ENCODE measurements around the gene KRT76.

The KRT76 gene

DNA sequence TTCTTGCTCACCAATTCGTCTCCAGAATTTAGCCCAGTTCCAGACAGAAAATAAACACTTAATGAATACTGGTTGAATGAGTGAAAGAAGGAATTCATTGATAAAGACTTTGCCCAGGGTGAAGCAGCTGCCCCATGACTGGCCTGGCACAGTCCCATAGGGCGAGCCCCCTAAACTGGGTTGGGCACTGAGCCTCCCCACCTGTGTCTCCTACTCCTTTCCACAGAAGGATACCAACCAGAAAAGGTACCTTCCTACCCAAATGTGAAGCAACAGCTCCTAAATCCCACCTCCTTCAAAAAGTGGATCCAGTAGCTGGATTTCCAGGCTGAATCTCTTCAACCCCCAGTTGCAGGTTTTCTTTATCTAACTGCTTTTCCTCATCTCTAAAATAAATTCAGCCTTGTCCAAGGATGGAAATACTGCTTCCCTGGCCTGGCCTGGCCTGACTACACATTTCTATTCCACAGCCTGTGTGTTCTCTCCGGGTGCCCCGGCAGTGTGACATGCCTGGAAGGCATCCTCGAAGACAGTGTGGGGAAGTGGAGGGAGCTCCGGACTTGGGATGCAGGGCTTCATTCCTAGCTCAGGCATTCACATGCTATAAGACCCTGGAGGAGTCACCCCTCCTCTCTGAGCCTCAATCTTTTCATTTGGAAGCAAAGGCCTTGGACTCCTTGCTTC, 11.2 kb upstream of the KRT76 start:
- H3K4me3 ChIP-seq (ENCODE audit: control insufficient read depth, low read depth, low read length), result no peak overlapping the region
- no peak for DNase-seq (ENCODE audit: low read depth)
- TF ChIP-seq, protein P1, sequence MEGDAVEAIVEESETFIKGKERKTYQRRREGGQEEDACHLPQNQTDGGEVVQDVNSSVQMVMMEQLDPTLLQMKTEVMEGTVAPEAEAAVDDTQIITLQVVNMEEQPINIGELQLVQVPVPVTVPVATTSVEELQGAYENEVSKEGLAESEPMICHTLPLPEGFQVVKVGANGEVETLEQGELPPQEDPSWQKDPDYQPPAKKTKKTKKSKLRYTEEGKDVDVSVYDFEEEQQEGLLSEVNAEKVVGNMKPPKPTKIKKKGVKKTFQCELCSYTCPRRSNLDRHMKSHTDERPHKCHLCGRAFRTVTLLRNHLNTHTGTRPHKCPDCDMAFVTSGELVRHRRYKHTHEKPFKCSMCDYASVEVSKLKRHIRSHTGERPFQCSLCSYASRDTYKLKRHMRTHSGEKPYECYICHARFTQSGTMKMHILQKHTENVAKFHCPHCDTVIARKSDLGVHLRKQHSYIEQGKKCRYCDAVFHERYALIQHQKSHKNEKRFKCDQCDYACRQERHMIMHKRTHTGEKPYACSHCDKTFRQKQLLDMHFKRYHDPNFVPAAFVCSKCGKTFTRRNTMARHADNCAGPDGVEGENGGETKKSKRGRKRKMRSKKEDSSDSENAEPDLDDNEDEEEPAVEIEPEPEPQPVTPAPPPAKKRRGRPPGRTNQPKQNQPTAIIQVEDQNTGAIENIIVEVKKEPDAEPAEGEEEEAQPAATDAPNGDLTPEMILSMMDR (IDR thresholded peaks at IDR 0.05; ENCODE audit: control insufficient read depth, insufficient read depth, low read depth, low read length, missing control alignments), result no peak

- TF ChIP-seq, protein P1 (IDR thresholded peaks at IDR 0.05; ENCODE audit: control insufficient read depth, insufficient read depth, low read depth, low read length, missing control alignments), result no peak
- no peak for DNase-seq (ENCODE audit: low read depth)
- no peak overlapping the region for H3K4me3 ChIP-seq (ENCODE audit: control insufficient read depth, low read depth, low read length)
Measured at GRCh38 chr12:52787324-52788191, 10.4 kb upstream of the KRT76 start.

DNA sequence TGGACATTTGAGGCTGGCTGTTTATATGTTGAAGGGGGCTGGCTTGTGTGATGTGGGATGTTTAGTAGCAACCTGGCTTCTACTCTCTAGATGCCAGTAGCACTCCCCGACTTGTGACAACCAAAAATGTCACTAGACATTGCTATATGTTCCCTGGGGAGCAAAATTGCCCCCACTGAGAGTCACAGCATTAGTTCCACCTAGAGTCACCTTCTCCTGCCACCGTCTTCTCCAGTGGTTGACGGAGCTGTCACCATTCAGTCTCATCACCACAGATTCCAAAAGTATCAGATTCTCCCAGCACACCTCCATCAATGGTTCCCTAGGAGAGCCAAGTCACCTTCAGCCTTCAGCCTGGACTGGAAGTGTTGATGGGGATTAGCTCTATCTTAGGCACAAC, 7.8 kb upstream of the KRT76 start:
- DNase-seq (ENCODE audit: low read depth), result no peak
- TF ChIP-seq, protein P1 (IDR thresholded peaks at IDR 0.05; ENCODE audit: control insufficient read depth, insufficient read depth, low read depth, low read length, missing control alignments), result no peak
- no peak overlapping the region for H3K4me3 ChIP-seq (ENCODE audit: control insufficient read depth, low read depth, low read length)

DNA sequence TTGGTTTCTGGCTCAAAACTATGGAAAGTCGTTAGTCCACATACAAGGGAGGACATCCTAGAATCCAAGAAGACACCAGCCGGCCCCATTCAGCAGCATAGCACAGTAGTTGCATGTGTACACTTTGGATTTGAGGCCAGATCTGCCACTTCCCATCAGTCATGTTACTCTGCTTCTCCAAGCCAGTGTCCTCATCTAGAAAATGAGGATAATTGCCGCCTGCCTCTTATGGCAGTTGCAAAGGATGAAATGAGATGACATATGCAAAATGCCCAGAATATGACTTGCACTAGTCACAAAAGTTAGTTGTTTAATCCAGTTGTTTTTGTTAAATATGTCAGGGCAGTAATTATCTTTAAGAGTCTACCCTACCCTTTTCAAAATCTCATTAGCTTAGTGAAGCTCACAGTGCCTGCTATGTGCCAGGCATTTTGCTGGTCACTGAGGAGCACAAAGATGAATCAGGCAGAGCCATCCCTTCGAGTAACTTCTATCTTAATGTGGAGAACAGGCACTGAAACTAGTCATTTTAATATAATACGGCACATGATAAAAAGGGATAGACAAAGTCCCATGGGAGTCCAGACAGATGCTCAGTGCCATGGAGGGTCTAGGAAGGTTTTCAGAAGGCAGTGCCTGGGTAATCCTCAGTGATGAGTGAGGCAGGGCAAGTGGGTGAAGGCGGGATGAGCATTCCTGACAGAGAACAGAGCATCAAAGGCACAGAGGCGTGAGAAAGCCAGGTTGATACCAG, 6.6 kb upstream of the KRT76 start:
- H3K4me3 ChIP-seq (ENCODE audit: control insufficient read depth, low read depth, low read length), result no peak overlapping the region
- no peak for DNase-seq (ENCODE audit: low read depth)
- TF ChIP-seq, protein P1 (IDR thresholded peaks at IDR 0.05; ENCODE audit: control insufficient read depth, insufficient read depth, low read depth, low read length, missing control alignments), result no peak

GRCh38 chr12:52782502-52782901, 5.4 kb upstream of the KRT76 start:
- no peak overlapping the region for H3K4me3 ChIP-seq (ENCODE audit: control insufficient read depth, low read depth, low read length)
- TF ChIP-seq, protein P1 (IDR thresholded peaks at IDR 0.05; ENCODE audit: control insufficient read depth, insufficient read depth, low read depth, low read length, missing control alignments), result no peak
- DNase-seq (ENCODE audit: low read depth), result no peak

GRCh38 chr12:52781399-52782082, 4.4 kb upstream of the KRT76 start:
- no peak overlapping the region for H3K4me3 ChIP-seq (ENCODE audit: control insufficient read depth, low read depth, low read length)
- TF ChIP-seq, protein P1 (IDR thresholded peaks at IDR 0.05; ENCODE audit: control insufficient read depth, insufficient read depth, low read depth, low read length, missing control alignments), result no peak
- no peak for DNase-seq (ENCODE audit: low read depth)
